PC-9 (cell line): ENCODE measurements around the gene CD276.

Source experiments
- CTCF ChIP-seq: fragments of 200-600 bp; sonication (generic); conservative IDR thresholded peaks from 2 replicates; pipeline ENCODE4 v1.6.1; 2017; ENCODE audit warnings: mixed run types, antibody characterized with exemption, mild to moderate bottlenecking, moderate library complexity
- EZH2 ChIP-seq: fragments of 200-600 bp; sonication (generic); IDR thresholded peaks from 2 replicates; pipeline ENCODE4 v1.8.0; 2017; ENCODE audit warnings: antibody characterized with exemption, low read depth

GRCh38 chr15:73752806-73753193, 68.6 kb downstream of the CD276 start:
- TF ChIP-seq CTCF = no peak
- no peak for TF ChIP-seq EZH2
